GM23248 (cell line): ENCODE data around the gene TTLL9.

Experiments used
- EZH2 ChIP-seq: fragments of 200-600 bp; sonication (generic); IDR thresholded peaks from 2 replicates; pipeline ENCODE4 v1.6.1; 2018; ENCODE audit warnings: antibody characterized with exemption, mild to moderate bottlenecking; ENCODE audit not compliant: insufficient read depth, poor library complexity, severe bottlenecking
- EZH2phosphoT487 ChIP-seq: fragments of 200-600 bp; sonication (generic); IDR thresholded peaks from 2 replicates; pipeline ENCODE4 v1.6.1; 2018; ENCODE audit warnings: antibody characterized with exemption, moderate library complexity, mild to moderate bottlenecking, low read depth; ENCODE audit not compliant: insufficient read depth

GRCh38 chr20:31845300-31845863, 25.1 kb upstream of the TTLL9 start, which contains the start of gene FOXS1:
- TF ChIP-seq EZH2, result no peak
- no peak for TF ChIP-seq EZH2phosphoT487
